NB4 (cell line): ENCODE data around the gene ZNF566.

ENCODE experiments used
- DNase-seq: peaks from one replicate; pipeline ENCODE4 v3.0.0; 2010; ENCODE audit warnings: low read depth
- H3K4me3 ChIP-seq: one replicate; pipeline ENCODE4 v1.5.1; 2011; ENCODE audit warnings: mild to moderate bottlenecking, low read depth, low read length, moderate library complexity
- CTCF ChIP-seq: IDR thresholded peaks from one replicate; pipeline ENCODE4 v1.5.1; 2012; ENCODE audit warnings: low read depth, low read length
- MAX ChIP-seq: IDR thresholded peaks from 2 replicates; pipeline ENCODE4 v1.6.1; 2011; ENCODE audit warnings: low read depth, low read length
- MYC ChIP-seq: IDR thresholded peaks from 2 replicates; pipeline ENCODE4 v1.6.1; 2011; ENCODE audit warnings: low read depth, low read length
- POLR2A ChIP-seq: IDR thresholded peaks from 2 replicates; pipeline ENCODE4 v1.6.1; 2011; ENCODE audit warnings: mild to moderate bottlenecking; ENCODE audit not compliant: insufficient read length; ENCODE audit errors: extremely low read depth

ZNF566 gene

GRCh38 chr19:36489118-36489919 is at the start of gene ZNF566:
TSS of gene ZNF566 (minus strand) at chr19:36489561. CDS start at chr19:36476557, 13,004 bp downstream.
- DNase-seq, result peak; percentile 96
- peak; percentile 86 for TF ChIP-seq MYC
- TF ChIP-seq POLR2A, result peak; percentile 59
- TF ChIP-seq CTCF, result no peak
- TF ChIP-seq MAX, result peak; percentile 93

GRCh38 chr19:36528921-36529518 is 39.7 kb upstream of the ZNF566 start:
- TF ChIP-seq MYC (no peak), CTCF (no peak), MAX (no peak), POLR2A (no peak)
- DNase-seq, result peak; percentile 35
- peak overlapping the region; percentile 90 for H3K4me3 ChIP-seq

More at GRCh38 chr19:36489118-36489919, at the start of gene ZNF566:
- peak within 1 kb of the TSS; percentile 80 for H3K4me3 ChIP-seq

- H3K4me3 ChIP-seq, result peak within 1 kb of the TSS; percentile 90
- TF ChIP-seq CTCF (no peak), MAX (peak; percentile 55), POLR2A (peak; percentile 29), MYC (no peak)
- peak; percentile 87 for DNase-seq
Measured at GRCh38 chr19:36528194-36528920, 39.0 kb upstream of the ZNF566 start, which contains the start of gene ZNF260. TSS of gene ZNF260 (minus strand) at chr19:36528271. CDS start at chr19:36515238, 13,033 bp downstream.

- TF ChIP-seq MYC (no peak), MAX (no peak), POLR2A (no peak), CTCF (no peak)
- H3K4me3 ChIP-seq, result peak overlapping the region; percentile 90
- no peak for DNase-seq
Measured at GRCh38 chr19:36527873-36528193, 38.5 kb upstream of the ZNF566 start.

GRCh38 chr19:36527341-36527740 is 38.0 kb upstream of the ZNF566 start:
- DNase-seq, result peak; percentile 4
- TF ChIP-seq MAX (no peak), MYC (no peak), CTCF (no peak), POLR2A (no peak)
- peak overlapping the region; percentile 90 for H3K4me3 ChIP-seq
